ENCODE measurements around the gene CLDND2. TPM values are rescaled to one million over a fixed set of nuclear protein-coding genes. Genes with fewer than 3 reads are reported as not detected.

The CLDND2 gene
- total RNA-seq, 1 experiment from 2014 or later, result 1.8 TPM

DNA sequence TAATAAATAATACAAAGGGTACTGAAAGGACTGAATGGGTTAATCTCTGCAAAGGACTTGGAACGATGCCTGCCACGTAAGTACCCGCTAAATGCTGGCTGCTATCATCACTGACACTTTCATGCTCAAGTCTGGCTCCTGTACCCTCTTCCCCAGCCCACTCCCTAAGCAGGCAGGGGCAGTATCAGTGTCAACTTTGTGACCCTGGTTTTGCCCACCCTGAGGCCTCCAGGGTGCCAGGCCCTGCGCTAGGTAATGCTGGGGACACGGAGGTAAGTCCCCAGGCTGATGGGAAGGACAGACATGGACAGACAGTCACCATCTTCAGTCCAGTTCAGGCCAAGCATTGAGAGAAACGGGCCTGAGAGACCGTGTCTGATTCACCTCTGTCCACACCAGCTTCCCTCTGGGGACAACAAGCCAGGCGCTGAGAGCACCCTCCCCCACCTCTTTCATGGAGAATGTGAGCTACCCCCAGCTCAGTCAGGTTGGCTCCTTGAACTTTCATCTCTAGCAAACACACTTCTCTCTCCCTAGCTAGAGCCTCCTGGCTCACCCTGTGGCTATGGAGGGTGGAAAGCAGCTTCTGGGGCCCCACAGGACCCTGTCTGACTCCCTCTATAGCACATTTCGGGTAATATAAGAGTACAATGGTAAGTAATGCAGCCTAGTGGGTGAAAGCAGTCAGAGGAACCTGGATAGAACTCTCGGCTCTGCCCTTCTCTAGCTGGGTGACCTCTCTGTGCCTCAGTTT, 3.4 kb downstream of the CLDND2 start:
- Histone ChIP-seq H3K4me2 (ENCODE audit: low read length) (peak overlapping the region; percentile 88), H3K27me3 (ENCODE audit: insufficient read depth, low read length) (no peaks in the 10 kb centered on the region), H3K9ac (ENCODE audit: low read length) (peak overlapping the region; percentile 96), H2AFZ (ENCODE audit: low read depth, low read length, poor library complexity, severe bottlenecking) (no peak overlapping the region), H3K27ac (ENCODE audit: low read depth, low read length) (peak overlapping the region; percentile 68), H3K36me3 (ENCODE audit: control insufficient read depth in 1 of 2, insufficient read depth in 2 of 2, low read length in 2 of 2) (no peaks in the 10 kb centered on the region), H3K4me1 (ENCODE audit: control insufficient read depth in 1 of 2, insufficient read depth in 2 of 2, low read length in 2 of 2) (peaks cover 38 to 60% of the 10 kb centered on the region in 2 experiments), H3K9me3 (ENCODE audit: control insufficient read depth in 1 of 2, insufficient read depth in 1 of 2, low read depth in 1 of 2, low read length in 2 of 2) (no peaks in the 10 kb centered on the region), H3K9me2 (ENCODE audit: insufficient read depth) (no peaks in the 10 kb centered on the region), H4K20me1 (ENCODE audit: insufficient read depth) (no peaks in the 10 kb centered on the region), H3K4me3 (replicated peaks in 1 of 2; ENCODE audit: low read depth in 1 of 2, low read length in 2 of 2) (peak overlapping the region; percentile 78 to 94), H3K79me2 (ENCODE audit: insufficient read depth, low read length) (peaks cover 53% of the 10 kb centered on the region)
- ATAC-seq (no peak), DNase-seq (ENCODE audit: low read depth, low spot score) (no peak)
- intact Hi-C loops (cut with micrococcal nuclease), result no loop called here
- no TSS peak for BruUV-seq (replicated peaks)
- TF ChIP-seq JUND (IDR thresholded peaks at IDR 0.05), result no peak
- TF ChIP-seq, protein P1, sequence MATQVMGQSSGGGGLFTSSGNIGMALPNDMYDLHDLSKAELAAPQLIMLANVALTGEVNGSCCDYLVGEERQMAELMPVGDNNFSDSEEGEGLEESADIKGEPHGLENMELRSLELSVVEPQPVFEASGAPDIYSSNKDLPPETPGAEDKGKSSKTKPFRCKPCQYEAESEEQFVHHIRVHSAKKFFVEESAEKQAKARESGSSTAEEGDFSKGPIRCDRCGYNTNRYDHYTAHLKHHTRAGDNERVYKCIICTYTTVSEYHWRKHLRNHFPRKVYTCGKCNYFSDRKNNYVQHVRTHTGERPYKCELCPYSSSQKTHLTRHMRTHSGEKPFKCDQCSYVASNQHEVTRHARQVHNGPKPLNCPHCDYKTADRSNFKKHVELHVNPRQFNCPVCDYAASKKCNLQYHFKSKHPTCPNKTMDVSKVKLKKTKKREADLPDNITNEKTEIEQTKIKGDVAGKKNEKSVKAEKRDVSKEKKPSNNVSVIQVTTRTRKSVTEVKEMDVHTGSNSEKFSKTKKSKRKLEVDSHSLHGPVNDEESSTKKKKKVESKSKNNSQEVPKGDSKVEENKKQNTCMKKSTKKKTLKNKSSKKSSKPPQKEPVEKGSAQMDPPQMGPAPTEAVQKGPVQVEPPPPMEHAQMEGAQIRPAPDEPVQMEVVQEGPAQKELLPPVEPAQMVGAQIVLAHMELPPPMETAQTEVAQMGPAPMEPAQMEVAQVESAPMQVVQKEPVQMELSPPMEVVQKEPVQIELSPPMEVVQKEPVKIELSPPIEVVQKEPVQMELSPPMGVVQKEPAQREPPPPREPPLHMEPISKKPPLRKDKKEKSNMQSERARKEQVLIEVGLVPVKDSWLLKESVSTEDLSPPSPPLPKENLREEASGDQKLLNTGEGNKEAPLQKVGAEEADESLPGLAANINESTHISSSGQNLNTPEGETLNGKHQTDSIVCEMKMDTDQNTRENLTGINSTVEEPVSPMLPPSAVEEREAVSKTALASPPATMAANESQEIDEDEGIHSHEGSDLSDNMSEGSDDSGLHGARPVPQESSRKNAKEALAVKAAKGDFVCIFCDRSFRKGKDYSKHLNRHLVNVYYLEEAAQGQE (IDR thresholded peaks at IDR 0.05; ENCODE audit: low read depth), result no peak
- TF ChIP-seq CEBPB (IDR thresholded peaks at IDR 0.05; ENCODE audit: low read depth), result no peak
- no peak for TF ChIP-seq YY1 (IDR thresholded peaks at IDR 0.05; ENCODE audit: extremely low read depth, insufficient replicate concordance, low read depth, low read length)
- no peak for TF ChIP-seq RAD21 (IDR thresholded peaks at IDR 0.05; ENCODE audit: low read depth)
- TF ChIP-seq SIN3A (IDR thresholded peaks at IDR 0.05; ENCODE audit: low read depth), result no peak
- TF ChIP-seq EZH2 (IDR thresholded peaks at IDR 0.05), result no peak
- no peak for TF ChIP-seq SP1 (IDR thresholded peaks at IDR 0.05; ENCODE audit: low read depth)
- no peak for TF ChIP-seq ELF1 (IDR thresholded peaks at IDR 0.05; ENCODE audit: borderline replicate concordance, low read depth)
- TF ChIP-seq EZH2phosphoT487 (IDR thresholded peaks at IDR 0.05; ENCODE audit: borderline replicate concordance), result no peak
- TF ChIP-seq SRF (IDR thresholded peaks at IDR 0.05; ENCODE audit: low read depth), result no peak
- TF ChIP-seq, protein P2, sequence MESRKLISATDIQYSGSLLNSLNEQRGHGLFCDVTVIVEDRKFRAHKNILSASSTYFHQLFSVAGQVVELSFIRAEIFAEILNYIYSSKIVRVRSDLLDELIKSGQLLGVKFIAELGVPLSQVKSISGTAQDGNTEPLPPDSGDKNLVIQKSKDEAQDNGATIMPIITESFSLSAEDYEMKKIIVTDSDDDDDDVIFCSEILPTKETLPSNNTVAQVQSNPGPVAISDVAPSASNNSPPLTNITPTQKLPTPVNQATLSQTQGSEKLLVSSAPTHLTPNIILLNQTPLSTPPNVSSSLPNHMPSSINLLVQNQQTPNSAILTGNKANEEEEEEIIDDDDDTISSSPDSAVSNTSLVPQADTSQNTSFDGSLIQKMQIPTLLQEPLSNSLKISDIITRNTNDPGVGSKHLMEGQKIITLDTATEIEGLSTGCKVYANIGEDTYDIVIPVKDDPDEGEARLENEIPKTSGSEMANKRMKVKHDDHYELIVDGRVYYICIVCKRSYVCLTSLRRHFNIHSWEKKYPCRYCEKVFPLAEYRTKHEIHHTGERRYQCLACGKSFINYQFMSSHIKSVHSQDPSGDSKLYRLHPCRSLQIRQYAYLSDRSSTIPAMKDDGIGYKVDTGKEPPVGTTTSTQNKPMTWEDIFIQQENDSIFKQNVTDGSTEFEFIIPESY (IDR thresholded peaks at IDR 0.05; ENCODE audit: extremely low read depth, insufficient replicate concordance, low read length), result no peak
- no peak for TF ChIP-seq POLR2AphosphoS5 (IDR thresholded peaks at IDR 0.05; ENCODE audit: low read depth, low read length)
- TF ChIP-seq, protein P3, sequence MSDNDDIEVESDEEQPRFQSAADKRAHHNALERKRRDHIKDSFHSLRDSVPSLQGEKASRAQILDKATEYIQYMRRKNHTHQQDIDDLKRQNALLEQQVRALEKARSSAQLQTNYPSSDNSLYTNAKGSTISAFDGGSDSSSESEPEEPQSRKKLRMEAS (IDR thresholded peaks at IDR 0.05), result no peak
- POLR2A ChIA-PET, result no interaction called here
- RAD21 ChIA-PET (ENCODE audit: low non-redundant PET in 1 of 2, low total read pairs in 2 of 2, uncharacterized antibody in 2 of 2, unreplicated experiment in 2 of 2), result interaction anchor here in 1 of 2 experiments (0.5 kb wide), 1 partner anchor 296 kb away, joined by 3 read pairs; no protein-coding TSS in a partner anchor
- CTCF ChIA-PET, result no interaction called here
